ENCODE results near the gene GRAMD1B. TPM values are rescaled to one million over a fixed set of nuclear protein-coding genes. Genes with fewer than 3 reads are reported as not detected.
A peak's percentile ranks its signal among the peaks of the same experiment; 100 is the strongest.

The GRAMD1B gene
- total RNA-seq, 2 experiments from 2014 or later = 36.8 to 39.0 TPM

GRCh38 chr11:123608945-123609344 lies 178.9 kb downstream of the GRAMD1B start:
- Mint-ChIP-seq H3K27ac (no peak overlapping the region), H3K4me1 (ENCODE audit: low read depth) (no peaks in the 10 kb centered on the region), H3K36me3 (peaks cover 43% of the 10 kb centered on the region), H3K27me3 (no peaks in the 10 kb centered on the region), H3K4me3 (no peak overlapping the region), H3K9me3 (no peaks in the 10 kb centered on the region)
- DNase-seq = no peak
- ChIA-PET POLR2A (no interaction called here), CTCF (interaction anchor here (0.5 to 1.1 kb wide), 2 partner anchors 26 to 1739 kb away, joined by 3 read pairs; no protein-coding TSS in a partner anchor)
- intact Hi-C loops (cut with micrococcal nuclease) = no loop called here

GRCh38 chr11:123611698-123612097 lies 181.6 kb downstream of the GRAMD1B start:
- POLR2A ChIA-PET = no interaction called here
- DNase-seq = no peak
- peaks cover 37% of the 10 kb centered on the region for H3K36me3 Mint-ChIP-seq
- no peak overlapping the region for H3K27ac Mint-ChIP-seq
- intact Hi-C loops (cut with micrococcal nuclease) = no loop called here
- H3K9me3 Mint-ChIP-seq = no peaks in the 10 kb centered on the region
- CTCF ChIA-PET = no interaction called here
- no peaks in the 10 kb centered on the region for H3K4me1 Mint-ChIP-seq (ENCODE audit: low read depth)
- no peaks in the 10 kb centered on the region for H3K27me3 Mint-ChIP-seq
- no peak overlapping the region for H3K4me3 Mint-ChIP-seq

GRCh38 chr11:123616505-123617198 lies 186.6 kb downstream of the GRAMD1B start:
- H3K4me1 Mint-ChIP-seq (ENCODE audit: low read depth) = no peaks in the 10 kb centered on the region
- DNase-seq = no peak
- no peak overlapping the region for H3K4me3 Mint-ChIP-seq
- CTCF ChIA-PET = no interaction called here
- H3K27me3 Mint-ChIP-seq = no peaks in the 10 kb centered on the region
- peaks cover 35% of the 10 kb centered on the region for H3K36me3 Mint-ChIP-seq
- POLR2A ChIA-PET = no interaction called here
- intact Hi-C loops (cut with micrococcal nuclease) = no loop called here
- H3K27ac Mint-ChIP-seq = no peak overlapping the region
- H3K9me3 Mint-ChIP-seq = no peaks in the 10 kb centered on the region

- H3K27me3 Mint-ChIP-seq = no peaks in the 10 kb centered on the region
- no peak overlapping the region for H3K27ac Mint-ChIP-seq
- no peaks in the 10 kb centered on the region for H3K4me1 Mint-ChIP-seq (ENCODE audit: low read depth)
- DNase-seq = no peak
- intact Hi-C loops (cut with micrococcal nuclease) = no loop called here
- peaks cover 26% of the 10 kb centered on the region for H3K36me3 Mint-ChIP-seq
- CTCF ChIA-PET = no interaction called here
- H3K4me3 Mint-ChIP-seq = no peak overlapping the region
- POLR2A ChIA-PET = no interaction called here
- no peaks in the 10 kb centered on the region for H3K9me3 Mint-ChIP-seq
Measured at GRCh38 chr11:123622576-123622975, 192.5 kb downstream of the GRAMD1B start.

- POLR2A ChIA-PET = no interaction called here
- no peak for DNase-seq
- Mint-ChIP-seq H3K27ac (no peak overlapping the region), H3K4me1 (ENCODE audit: low read depth) (no peaks in the 10 kb centered on the region), H3K27me3 (no peaks in the 10 kb centered on the region), H3K36me3 (peaks cover 10% of the 10 kb centered on the region), H3K9me3 (no peaks in the 10 kb centered on the region), H3K4me3 (no peak overlapping the region)
- CTCF ChIA-PET = interaction anchor here (1.3 to 1.6 kb wide), 2 partner anchors 14 to 44 kb away, joined by 4 to 5 read pairs; no protein-coding TSS in a partner anchor
- intact Hi-C loops (cut with micrococcal nuclease) = no loop called here
Measured at GRCh38 chr11:123624974-123625373, 194.9 kb downstream of the GRAMD1B start.

GRCh38 chr11:123628936-123629683 lies 199.0 kb downstream of the GRAMD1B start:
- ChIA-PET CTCF (interaction anchor here (1.0 kb wide), 1 partner anchor 78 kb away, joined by 4 read pairs; no protein-coding TSS in a partner anchor), POLR2A (no interaction called here)
- Mint-ChIP-seq H3K4me1 (ENCODE audit: low read depth) (no peaks in the 10 kb centered on the region), H3K36me3 (peaks cover 3% of the 10 kb centered on the region), H3K27ac (no peak overlapping the region), H3K4me3 (no peak overlapping the region), H3K9me3 (no peaks in the 10 kb centered on the region), H3K27me3 (no peaks in the 10 kb centered on the region)
- intact Hi-C loops (cut with micrococcal nuclease) = no loop called here
- no peak for DNase-seq

GRCh38 chr11:123630126-123630608 lies 200.1 kb downstream of the GRAMD1B start:
- CTCF ChIA-PET = interaction anchor here (0.5 to 1.1 kb wide), 4 partner anchors 11 to 527 kb away, joined by 3 to 4 read pairs (median 3); no protein-coding TSS in a partner anchor
- DNase-seq = no peak
- no peak overlapping the region for H3K4me3 Mint-ChIP-seq
- no peaks in the 10 kb centered on the region for H3K4me1 Mint-ChIP-seq (ENCODE audit: low read depth)
- intact Hi-C loops (cut with micrococcal nuclease) = no loop called here
- POLR2A ChIA-PET = no interaction called here
- peaks cover 3% of the 10 kb centered on the region for H3K27me3 Mint-ChIP-seq
- no peaks in the 10 kb centered on the region for H3K9me3 Mint-ChIP-seq
- H3K27ac Mint-ChIP-seq = no peak overlapping the region
- peaks cover 2% of the 10 kb centered on the region for H3K36me3 Mint-ChIP-seq

- Mint-ChIP-seq H3K9me3 (no peaks in the 10 kb centered on the region), H3K4me1 (ENCODE audit: low read depth) (no peaks in the 10 kb centered on the region), H3K27ac (no peak overlapping the region), H3K36me3 (no peaks in the 10 kb centered on the region), H3K4me3 (no peak overlapping the region), H3K27me3 (peaks cover 13% of the 10 kb centered on the region)
- intact Hi-C loops (cut with micrococcal nuclease) = no loop called here
- POLR2A ChIA-PET = no interaction called here
- DNase-seq = no peak
- CTCF ChIA-PET = interaction anchor here (0.9 to 8.9 kb wide), 7 partner anchors 10 to 379 kb away, joined by 3 to 163 read pairs (median 3); no protein-coding TSS in a partner anchor
Measured at GRCh38 chr11:123640029-123640428, 210.0 kb downstream of the GRAMD1B start.

- Mint-ChIP-seq H3K27me3 (peaks cover 17% of the 10 kb centered on the region), H3K9me3 (no peaks in the 10 kb centered on the region), H3K4me3 (no peak overlapping the region), H3K4me1 (ENCODE audit: low read depth) (no peaks in the 10 kb centered on the region), H3K36me3 (no peaks in the 10 kb centered on the region), H3K27ac (no peak overlapping the region)
- intact Hi-C loops (cut with micrococcal nuclease) = loop anchor here (1.0 kb wide), 1 partner anchor 66 kb away; no protein-coding TSS in a partner anchor
- POLR2A ChIA-PET = no interaction called here
- peak; percentile 66 for DNase-seq
- CTCF ChIA-PET = interaction anchor here (0.7 to 8.9 kb wide), 9 partner anchors 10 to 100 kb away, joined by 3 to 163 read pairs (median 3); no protein-coding TSS in a partner anchor
Measured at GRCh38 chr11:123640677-123641494, 210.8 kb downstream of the GRAMD1B start.

GRCh38 chr11:123641495-123641840 lies 211.4 kb downstream of the GRAMD1B start:
- no peaks in the 10 kb centered on the region for H3K9me3 Mint-ChIP-seq
- CTCF ChIA-PET = interaction anchor here (1.3 to 8.9 kb wide), 3 partner anchors 11 to 67 kb away, joined by 3 to 163 read pairs (median 4); no protein-coding TSS in a partner anchor
- POLR2A ChIA-PET = no interaction called here
- DNase-seq = no peak
- no peak overlapping the region for H3K27ac Mint-ChIP-seq
- H3K36me3 Mint-ChIP-seq = no peaks in the 10 kb centered on the region
- H3K4me1 Mint-ChIP-seq (ENCODE audit: low read depth) = no peaks in the 10 kb centered on the region
- H3K4me3 Mint-ChIP-seq = no peak overlapping the region
- intact Hi-C loops (cut with micrococcal nuclease) = loop anchor here (1.0 kb wide), 1 partner anchor 66 kb away; no protein-coding TSS in a partner anchor
- H3K27me3 Mint-ChIP-seq = peaks cover 22% of the 10 kb centered on the region

- intact Hi-C loops (cut with micrococcal nuclease) = no loop called here
- CTCF ChIA-PET = interaction anchor here (8.9 kb wide), 1 partner anchor 66 kb away, joined by 163 read pairs; no protein-coding TSS in a partner anchor
- Mint-ChIP-seq H3K4me1 (ENCODE audit: low read depth) (no peaks in the 10 kb centered on the region), H3K27ac (no peak overlapping the region), H3K9me3 (no peaks in the 10 kb centered on the region), H3K4me3 (no peak overlapping the region), H3K27me3 (peaks cover 24% of the 10 kb centered on the region), H3K36me3 (no peaks in the 10 kb centered on the region)
- POLR2A ChIA-PET = no interaction called here
- DNase-seq = no peak
Measured at GRCh38 chr11:123642435-123642834, 212.4 kb downstream of the GRAMD1B start.
